MCF 10A (cell line): ENCODE data around the gene GPRC5B. TPM values are rescaled to one million over a fixed set of nuclear protein-coding genes. Genes with fewer than 3 reads are reported as not detected.

Experiments
- BruUV-seq: library from RNA; stranded (reverse); fragments of 400-500 nt; replicated peaks from 2 replicates; lab custom pipeline; 2021; lab: Mats Ljungman, UMichigan
- CTCF ChIA-PET: fragments of 300-600 bp; sonication (Branson Sonifier 250); formaldehyde crosslinking; extraction: SDS; loops from one replicate; lab custom pipeline; 2021; ENCODE audit warnings: antibody characterized with exemption, inconsistent platforms; lab: Yijun Ruan, JAX
- POLR2A ChIA-PET: fragments of 300-600, 350-650 bp; sonication (Branson Sonifier 250); formaldehyde crosslinking; extraction: SDS; loops from one replicate; lab custom pipeline; 2020; ENCODE audit warnings: antibody characterized with exemption, inconsistent platforms; lab: Yijun Ruan, JAX
- DNase-seq: peaks from one replicate; pipeline ENCODE4 v3.0.0-alpha.2; 2018; ENCODE audit not compliant: unreplicated experiment
- H3K27ac Mint-ChIP-seq: one replicate; pipeline ENCODE4 v1.8.0; 2022; ENCODE audit warnings: mild to moderate bottlenecking, low read depth, mixed read lengths; ENCODE audit not compliant: unreplicated experiment
- H3K27me3 Mint-ChIP-seq: one replicate; pipeline ENCODE4 v1.8.0; 2022; ENCODE audit warnings: mixed read lengths; ENCODE audit not compliant: insufficient read depth, unreplicated experiment
- H3K36me3 Mint-ChIP-seq: one replicate; pipeline ENCODE4 v1.8.0; 2022; ENCODE audit warnings: mild to moderate bottlenecking, moderate library complexity, mixed read lengths; ENCODE audit not compliant: insufficient read depth, unreplicated experiment
- H3K4me1 Mint-ChIP-seq: one replicate; pipeline ENCODE4 v1.8.0; 2022; ENCODE audit warnings: mixed read lengths; ENCODE audit not compliant: insufficient read depth, unreplicated experiment
- H3K4me3 Mint-ChIP-seq: one replicate; pipeline ENCODE4 v1.8.0; 2022; ENCODE audit warnings: mild to moderate bottlenecking, moderate library complexity, mixed read lengths; ENCODE audit not compliant: unreplicated experiment
- H3K9me3 Mint-ChIP-seq: one replicate; pipeline ENCODE4 v1.8.0; 2022; ENCODE audit warnings: mixed read lengths; ENCODE audit not compliant: unreplicated experiment
- CTCF ChIP-seq: fragments of 200-600 bp; IDR thresholded peaks from one replicate; pipeline ENCODE4 v1.8.0; 2022; ENCODE audit warnings: antibody characterized with exemption, mild to moderate bottlenecking; ENCODE audit not compliant: unreplicated experiment
- intact Hi-C: fragments of 100-400 bp; cut with micrococcal nuclease; formaldehyde crosslinking; loops from 2 replicates; pipeline ENCODE4 v1.14.1; 2022
- total RNA-seq: library from RNA; stranded (reverse); gene quantifications from 2 replicates; pipeline ENCODE4 v1.2.3, GENCODE V29; 2022

GPRC5B gene
- total RNA-seq, 1 experiment from 2014 or later: not detected

- intact Hi-C loops: no loop called here
- Mint-ChIP-seq H3K9me3 (no peaks in the 10 kb centered on the region), H3K4me3 (no peak overlapping the region), H3K4me1 (no peaks in the 10 kb centered on the region), H3K27me3 (no peaks in the 10 kb centered on the region), H3K36me3 (no peaks in the 10 kb centered on the region), H3K27ac (no peak overlapping the region)
- no peak for TF ChIP-seq CTCF
- ChIA-PET POLR2A (no interaction called here), CTCF (interaction anchor here (0.6 to 1.0 kb wide), 2 partner anchors 35 to 272 kb away, joined by 3 read pairs; no protein-coding TSS in a partner anchor)
- no TSS peak for BruUV-seq
- no peak for DNase-seq
These were observed 11.7 kb downstream of the GPRC5B start for GRCh38 chr16:19872935-19873334.

GRCh38 chr16:19872179-19872863 lies 12.3 kb downstream of the GPRC5B start:
- ChIA-PET CTCF (interaction anchor here (0.6 to 2.1 kb wide), 2 partner anchors 35 to 270 kb away, joined by 3 to 12 read pairs; no protein-coding TSS in a partner anchor), POLR2A (no interaction called here)
- BruUV-seq: no TSS peak
- H3K27me3 Mint-ChIP-seq: no peaks in the 10 kb centered on the region
- intact Hi-C loops: no loop called here
- H3K9me3 Mint-ChIP-seq: no peaks in the 10 kb centered on the region
- no peak overlapping the region for H3K27ac Mint-ChIP-seq
- H3K4me1 Mint-ChIP-seq: no peaks in the 10 kb centered on the region
- TF ChIP-seq CTCF: no peak
- no peaks in the 10 kb centered on the region for H3K36me3 Mint-ChIP-seq
- no peak for DNase-seq
- H3K4me3 Mint-ChIP-seq: no peak overlapping the region

- Mint-ChIP-seq H3K27ac (no peak overlapping the region), H3K4me1 (no peaks in the 10 kb centered on the region), H3K27me3 (no peaks in the 10 kb centered on the region), H3K36me3 (no peaks in the 10 kb centered on the region), H3K4me3 (no peak overlapping the region), H3K9me3 (no peaks in the 10 kb centered on the region)
- TF ChIP-seq CTCF: no peak
- ChIA-PET CTCF (interaction anchor here (2.1 kb wide), 1 partner anchor 270 kb away, joined by 12 read pairs; no protein-coding TSS in a partner anchor), POLR2A (no interaction called here)
- no peak for DNase-seq
- no TSS peak for BruUV-seq
- intact Hi-C loops: no loop called here
These were observed 12.9 kb downstream of the GPRC5B start for GRCh38 chr16:19871721-19872120.

- no peaks in the 10 kb centered on the region for H3K36me3 Mint-ChIP-seq
- POLR2A ChIA-PET: interaction anchor here (0.8 kb wide), 1 partner anchor 347 kb away, joined by 3 read pairs; no protein-coding TSS in a partner anchor
- no peaks in the 10 kb centered on the region for H3K27me3 Mint-ChIP-seq
- no peak for DNase-seq
- no peaks in the 10 kb centered on the region for H3K9me3 Mint-ChIP-seq
- intact Hi-C loops: no loop called here
- H3K4me3 Mint-ChIP-seq: no peak overlapping the region
- TF ChIP-seq CTCF: no peak
- CTCF ChIA-PET: interaction anchor here (0.6 to 1.2 kb wide), 6 partner anchors 18 to 405 kb away, joined by 3 to 5 read pairs (median 3); no protein-coding TSS in a partner anchor
- H3K4me1 Mint-ChIP-seq: no peaks in the 10 kb centered on the region
- no TSS peak for BruUV-seq
- no peak overlapping the region for H3K27ac Mint-ChIP-seq
These were observed 16.2 kb downstream of the GPRC5B start for GRCh38 chr16:19868421-19868820.
